GM23248 (cell line): ENCODE data around the gene ATP2A2. TPM values are rescaled to one million over a fixed set of nuclear protein-coding genes. Genes with fewer than 3 reads are reported as not detected.

ENCODE experiments used
- DNase-seq: peaks from one replicate; pipeline ENCODE4 v3.0.0-alpha.2; 2015
- H2AFZ ChIP-seq: fragments of 200-600 bp; sonication (generic); 2 replicates; pipeline ENCODE4 v1.6.1; 2016; ENCODE audit warnings: antibody characterized with exemption
- H3F3A ChIP-seq: fragments of 200-600 bp; sonication (generic); 2 replicates; pipeline ENCODE4 v1.6.1; 2016; ENCODE audit warnings: mild to moderate bottlenecking, antibody characterized with exemption, mixed run types; ENCODE audit not compliant: insufficient read depth
- H3K27ac ChIP-seq: fragments of 200-600 bp; sonication (generic); 2 replicates; pipeline ENCODE4 v1.5.1; 2016; ENCODE audit warnings: mild to moderate bottlenecking
- H3K27me3 ChIP-seq: fragments of 200-600 bp; sonication (generic); replicated peaks from 2 replicates; pipeline ENCODE4 v1.6.1; 2016; ENCODE audit warnings: mild to moderate bottlenecking; ENCODE audit not compliant: insufficient read depth
- H3K36me3 ChIP-seq: fragments of 200-600 bp; sonication (generic); 2 replicates; pipeline ENCODE4 v1.6.1; 2016; ENCODE audit warnings: low read depth, mild to moderate bottlenecking
- H3K4me1 ChIP-seq: fragments of 200-600 bp; sonication (generic); 2 replicates; pipeline ENCODE4 v1.6.1; 2016; ENCODE audit warnings: mild to moderate bottlenecking; ENCODE audit not compliant: insufficient read depth
- H3K4me2 ChIP-seq: fragments of 200-600 bp; sonication (generic); one replicate; pipeline ENCODE4 v1.6.1; 2016; ENCODE audit warnings: mild to moderate bottlenecking; ENCODE audit not compliant: unreplicated experiment
- H3K4me3 ChIP-seq: fragments of 200-600 bp; sonication (generic); 2 replicates; pipeline ENCODE4 v1.5.1; 2016; ENCODE audit warnings: mild to moderate bottlenecking
- H3K79me2 ChIP-seq: fragments of 200-600 bp; sonication (generic); 2 replicates; pipeline ENCODE4 v1.6.1; 2016; ENCODE audit warnings: mild to moderate bottlenecking; ENCODE audit not compliant: insufficient read depth
- H3K9ac ChIP-seq: fragments of 200-600 bp; sonication (generic); 2 replicates; pipeline ENCODE4 v1.6.1; 2016; ENCODE audit warnings: mild to moderate bottlenecking
- H3K9me2 ChIP-seq: fragments of 200-600 bp; sonication (generic); 2 replicates; pipeline ENCODE4 v1.6.1; 2016; ENCODE audit warnings: mixed run types, mild to moderate bottlenecking, moderate library complexity; ENCODE audit not compliant: insufficient read depth
- H3K9me3 ChIP-seq: fragments of 200-600 bp; sonication (generic); one replicate; pipeline ENCODE4 v1.6.1; 2017; ENCODE audit warnings: low read depth
- H4K20me1 ChIP-seq: fragments of 200-600 bp; sonication (generic); 2 replicates; pipeline ENCODE4 v1.6.0; 2016; ENCODE audit not compliant: insufficient read depth
- EZH2 ChIP-seq: fragments of 200-600 bp; sonication (generic); IDR thresholded peaks from 2 replicates; pipeline ENCODE4 v1.6.1; 2018; ENCODE audit warnings: antibody characterized with exemption, mild to moderate bottlenecking; ENCODE audit not compliant: insufficient read depth, poor library complexity, severe bottlenecking
- EZH2phosphoT487 ChIP-seq: fragments of 200-600 bp; sonication (generic); IDR thresholded peaks from 2 replicates; pipeline ENCODE4 v1.6.1; 2018; ENCODE audit warnings: antibody characterized with exemption, moderate library complexity, mild to moderate bottlenecking, low read depth; ENCODE audit not compliant: insufficient read depth
- WGBS, 2 experiments: methylation state at CpG; one replicate each; pipeline ENCODE4 v1.1.6; 2015 to 2017; ENCODE audit warnings: low lambda C conversion rate in 2 of 2, low coverage in 1 of 2; ENCODE audit errors: missing lambda C conversion rate in 2 of 2; 5-methylcytosine and 5-hydroxymethylcytosine counted together
- in situ Hi-C: fragments of 300-500 bp; cut with MboI; formaldehyde crosslinking; loops from 2 replicates; pipeline ENCODE4 v1.15.0; 2020
- polyA plus RNA-seq: library from polyadenylated mRNA; unstranded; fragments of >200 nt; fragmentation: Nextera tagmentation; extraction: Ambion mirVana; gene quantifications from 2 replicates; pipeline ENCODE4 v1.2.1, GENCODE V29; 2016
- total RNA-seq: library from RNA; depleted of rRNA; stranded (reverse); fragments of >200 nt; shearing (Covaris generic); gene quantifications from 2 replicates; pipeline ENCODE4 v1.2.3, GENCODE V29; 2014; rRNA removed

The ATP2A2 gene
- 142 and 148 TPM in 2 replicates for total RNA-seq
- 28.7 and 29.5 TPM in 2 replicates for polyA plus RNA-seq

DNA sequence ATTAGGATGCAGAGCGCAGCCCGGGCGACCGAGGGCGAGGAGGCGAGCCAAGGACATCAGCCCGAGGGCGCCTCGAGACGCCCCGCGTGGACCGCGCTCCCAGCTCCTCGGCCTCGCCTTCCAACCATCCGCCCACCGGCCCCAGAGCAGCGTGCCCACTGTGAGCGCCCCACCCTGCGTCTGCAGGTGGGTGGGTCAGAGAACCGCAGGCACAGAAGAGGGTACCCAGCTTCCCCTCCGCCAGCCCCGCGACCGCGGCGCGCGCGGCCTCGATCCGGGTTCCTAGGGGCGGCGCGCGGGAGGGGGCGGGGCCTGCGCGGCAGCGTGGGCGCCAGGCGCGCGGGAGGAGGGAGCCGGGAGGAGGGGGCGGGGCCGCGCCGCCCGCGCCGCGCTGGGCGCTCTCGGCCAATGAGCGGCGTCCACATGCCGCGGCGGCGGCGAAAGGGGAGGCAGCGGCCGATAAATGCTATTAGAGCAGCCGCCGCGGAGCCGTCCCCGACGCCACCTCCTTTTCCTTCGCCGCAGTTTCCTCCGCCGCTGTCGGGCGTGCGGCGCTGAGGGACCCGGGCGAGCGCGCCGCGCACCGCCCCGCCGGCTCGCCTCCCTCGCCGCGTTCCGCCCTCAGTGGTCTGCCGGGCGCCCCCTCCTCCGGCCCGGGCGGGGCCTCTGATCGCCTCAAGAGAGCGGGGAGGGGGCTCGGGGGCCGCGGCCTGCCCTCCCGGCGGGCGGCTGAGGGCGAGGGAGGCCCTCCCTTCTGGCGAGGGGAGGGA, at the start of gene ATP2A2:
Gene ATP2A2 (plus strand): TSS at position 469 of the 770 bp plus-strand sequence. CDS start 543 bp downstream, outside the sequence.
- DNase-seq: peak; percentile 97
- H3K4me3 ChIP-seq: peak within 1 kb of the TSS; percentile 90
- H4K20me1 ChIP-seq: peaks cover 23% of the 10 kb centered on the region
- H3K4me1 ChIP-seq: peaks cover 33% of the 10 kb centered on the region
- 2 to 4% methylated on average over 22 to 68 of the region's 108 CpGs for WGBS, 2 experiments
- H2AFZ ChIP-seq: peak within 1 kb of the TSS; percentile 90
- peak within 1 kb of the TSS; percentile 89 for H3K27ac ChIP-seq
- H3K9me2 ChIP-seq: no peaks in the 10 kb centered on the region
- peak within 1 kb of the TSS; percentile 96 for H3K4me2 ChIP-seq
- in situ Hi-C loops: no loop called here
- TF ChIP-seq EZH2phosphoT487: no peak
- no peak for TF ChIP-seq EZH2
- H3F3A ChIP-seq: peaks cover 41% of the 10 kb centered on the region
- no peaks in the 10 kb centered on the region for H3K9me3 ChIP-seq
- H3K9ac ChIP-seq: peak within 1 kb of the TSS; percentile 97
- H3K79me2 ChIP-seq: peaks cover 44% of the 10 kb centered on the region
- no peaks in the 10 kb centered on the region for H3K27me3 ChIP-seq
- H3K36me3 ChIP-seq: peaks cover 18% of the 10 kb centered on the region

DNA sequence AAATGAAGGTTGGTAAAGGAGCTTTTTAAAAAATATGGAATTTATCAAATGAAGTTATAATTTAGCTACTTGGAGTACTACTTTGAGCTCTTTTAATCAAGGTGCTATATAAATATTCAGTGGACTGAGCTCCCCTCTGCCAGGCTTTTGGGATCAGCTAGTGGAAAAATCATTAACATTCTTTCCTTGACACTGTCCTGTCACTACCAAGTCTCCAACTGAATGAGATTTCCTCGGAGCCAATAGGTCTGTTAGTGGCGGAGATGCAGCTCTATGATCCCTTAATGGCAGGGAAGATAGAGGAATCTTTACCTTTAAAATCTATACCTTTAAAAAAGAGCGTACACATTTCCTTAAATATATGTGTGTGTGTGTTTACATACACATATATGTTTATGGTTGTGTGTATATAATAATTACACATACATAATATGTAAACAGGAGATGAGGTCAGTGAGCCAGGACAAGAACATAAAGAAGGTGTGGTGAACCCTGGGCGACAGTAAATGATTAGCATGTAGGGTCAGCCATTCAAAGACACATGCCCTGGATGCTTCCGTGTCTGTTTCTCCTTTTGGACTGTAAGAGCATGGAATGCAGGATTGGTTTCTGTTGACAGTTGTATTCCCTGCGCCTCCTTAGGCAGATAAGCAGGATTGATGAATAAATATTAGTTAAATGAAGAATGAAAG, 47.7 kb upstream of the ATP2A2 start:
- no peaks in the 10 kb centered on the region for H3K27me3 ChIP-seq
- peaks cover 9% of the 10 kb centered on the region; the same call in 1 of the 2 replicates for H3K4me1 ChIP-seq
- in situ Hi-C loops: no loop called here
- no peak for DNase-seq
- H3K79me2 ChIP-seq: no peaks in the 10 kb centered on the region
- H4K20me1 ChIP-seq: no peaks in the 10 kb centered on the region
- H2AFZ ChIP-seq: no peak overlapping the region
- H3K9me2 ChIP-seq: no peaks in the 10 kb centered on the region
- H3K36me3 ChIP-seq: no peaks in the 10 kb centered on the region
- no peak overlapping the region for H3K4me2 ChIP-seq
- 82 to 85% methylated on average over 6 of the region's 6 CpGs for WGBS, 2 experiments
- H3K9ac ChIP-seq: no peak overlapping the region
- peaks cover 6% of the 10 kb centered on the region; the same call in 1 of the 2 replicates for H3F3A ChIP-seq
- no peak overlapping the region for H3K27ac ChIP-seq
- H3K9me3 ChIP-seq: no peaks in the 10 kb centered on the region
- no peak overlapping the region for H3K4me3 ChIP-seq
- TF ChIP-seq EZH2 (no peak), EZH2phosphoT487 (no peak)

DNA sequence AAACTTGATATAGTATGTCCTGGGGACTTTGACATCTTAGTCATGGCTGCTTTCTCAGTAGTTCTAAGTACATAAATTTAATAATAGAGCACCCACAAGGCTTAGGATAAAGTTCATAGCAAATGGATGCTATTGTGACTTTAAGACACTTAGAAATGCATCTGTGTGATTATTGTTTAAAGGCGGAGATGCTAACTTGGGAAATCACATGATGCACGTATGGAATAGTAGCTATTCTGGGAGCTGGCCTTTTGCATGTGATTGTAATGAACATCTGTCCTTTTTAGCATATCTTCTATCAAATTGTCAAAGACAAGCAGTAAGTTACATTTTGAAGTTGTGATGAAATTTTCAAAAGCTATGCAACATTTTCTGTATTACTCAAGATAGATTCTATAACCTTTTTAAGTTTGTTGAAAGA, 46.7 kb upstream of the ATP2A2 start:
- DNase-seq: no peak
- 22 to 32% methylated on average over 2 of the region's 2 CpGs for WGBS, 2 experiments
- no peaks in the 10 kb centered on the region for H3K9me3 ChIP-seq
- no peaks in the 10 kb centered on the region for H3K36me3 ChIP-seq
- no peaks in the 10 kb centered on the region for H3K27me3 ChIP-seq
- no peaks in the 10 kb centered on the region for H3K9me2 ChIP-seq
- peak overlapping the region; percentile 6 for H3K4me2 ChIP-seq
- H3K27ac ChIP-seq: peak overlapping the region; percentile 12; the same call in 1 of the 2 replicates
- peaks cover 9% of the 10 kb centered on the region; the same call in 1 of the 2 replicates for H3K4me1 ChIP-seq
- H2AFZ ChIP-seq: peak overlapping the region; percentile 48
- H4K20me1 ChIP-seq: no peaks in the 10 kb centered on the region
- H3K4me3 ChIP-seq: no peak overlapping the region
- TF ChIP-seq EZH2phosphoT487 (no peak), EZH2 (no peak)
- in situ Hi-C loops: no loop called here
- no peaks in the 10 kb centered on the region for H3K79me2 ChIP-seq
- no peak overlapping the region for H3K9ac ChIP-seq
- peaks cover 6% of the 10 kb centered on the region; the same call in 1 of the 2 replicates for H3F3A ChIP-seq

DNA sequence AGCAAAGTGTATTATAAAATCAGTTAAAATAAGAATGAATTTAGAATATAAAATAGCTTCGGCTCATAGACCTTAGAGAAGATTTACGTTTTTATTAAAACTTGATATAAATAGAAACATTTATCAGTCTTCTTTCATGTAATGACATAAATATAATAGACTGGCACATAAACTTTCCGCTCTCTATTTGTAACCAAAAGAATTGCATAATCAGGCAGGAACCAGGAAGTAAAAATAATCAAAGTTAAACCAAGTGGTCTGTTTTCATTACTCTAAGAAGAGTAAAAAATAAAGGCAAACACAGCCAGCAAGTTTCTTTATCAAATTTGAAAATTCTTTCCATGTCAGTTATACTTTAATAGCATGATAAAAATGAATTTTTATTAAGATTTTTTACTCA, 46.3 kb upstream of the ATP2A2 start:
- H3K36me3 ChIP-seq: no peaks in the 10 kb centered on the region
- 13 to 18% methylated on average over 3 of the region's 3 CpGs for WGBS, 2 experiments
- DNase-seq: peak; percentile 53

More for the DNA sequence above, 46.3 kb upstream of the ATP2A2 start:
- no peaks in the 10 kb centered on the region for H3K27me3 ChIP-seq
- peak overlapping the region; percentile 12; the same call in 1 of the 2 replicates for H3K27ac ChIP-seq
- in situ Hi-C loops: no loop called here
- H3K4me3 ChIP-seq: no peak overlapping the region
- H2AFZ ChIP-seq: peak overlapping the region; percentile 48
- H3K9me2 ChIP-seq: no peaks in the 10 kb centered on the region
- no peaks in the 10 kb centered on the region for H3K9me3 ChIP-seq
- TF ChIP-seq EZH2: no peak
- no peaks in the 10 kb centered on the region for H4K20me1 ChIP-seq
- H3K4me2 ChIP-seq: peak overlapping the region; percentile 6
- peak overlapping the region; percentile 12; the same call in 1 of the 2 replicates for H3K9ac ChIP-seq
- H3K4me1 ChIP-seq: peaks cover 9% of the 10 kb centered on the region; the same call in 1 of the 2 replicates
- peaks cover 6% of the 10 kb centered on the region; the same call in 1 of the 2 replicates for H3F3A ChIP-seq
- no peaks in the 10 kb centered on the region for H3K79me2 ChIP-seq
